Activated CD8-positive, alpha-beta memory T cell treated with anti-CD3 and anti-CD28 coated beads, Interleukin-2, amount 50 U/mL, for 4 hours (primary cell): ENCODE measurements around the gene RPS6KB1.
"Not testable (repeated sequence)": the region's sequence is repeated elsewhere in the genome, so short reads cannot be mapped to it uniquely, and the experiment has no call there.

Experiments used
- DNase-seq: peaks from one replicate; pipeline ENCODE4 v3.0.0-alpha.2; 2020

The RPS6KB1 gene

GRCh38 chr17:59872351-59872750 lies 20.6 kb upstream of the RPS6KB1 start:
- no peak for DNase-seq

- not testable (repeated sequence) for DNase-seq
Measured at GRCh38 chr17:59873414-59873813, 19.5 kb upstream of the RPS6KB1 start.

- DNase-seq, result no peak
Measured at GRCh38 chr17:59874376-59874775, 18.5 kb upstream of the RPS6KB1 start.

GRCh38 chr17:59876107-59876506 lies 16.8 kb upstream of the RPS6KB1 start:
- no peak for DNase-seq

- DNase-seq, result no peak
Measured at GRCh38 chr17:59877965-59878364, 15.0 kb upstream of the RPS6KB1 start.

- no peak for DNase-seq
Measured at GRCh38 chr17:59878624-59879023, 14.3 kb upstream of the RPS6KB1 start.

GRCh38 chr17:59884861-59885260 lies 8.1 kb upstream of the RPS6KB1 start:
- no peak for DNase-seq

GRCh38 chr17:59888145-59888750 lies 4.7 kb upstream of the RPS6KB1 start:
- DNase-seq, result no peak

- no peak for DNase-seq
Measured at GRCh38 chr17:59890720-59891119, 2.2 kb upstream of the RPS6KB1 start.

- no peak for DNase-seq
Measured at GRCh38 chr17:59892251-59892923, 534 bp upstream of the RPS6KB1 start.

GRCh38 chr17:59893676-59894100 lies 767 bp downstream of the RPS6KB1 start:
- no peak for DNase-seq

GRCh38 chr17:59897090-59897489 lies 4.2 kb downstream of the RPS6KB1 start:
- DNase-seq, result no peak

- DNase-seq, result no peak
Measured at GRCh38 chr17:59899099-59899498, 6.2 kb downstream of the RPS6KB1 start.

GRCh38 chr17:59901604-59902003 lies 8.7 kb downstream of the RPS6KB1 start:
- no peak for DNase-seq

- DNase-seq, result no peak
Measured at GRCh38 chr17:59903455-59903854, 10.5 kb downstream of the RPS6KB1 start.

- DNase-seq, result no peak
Measured at GRCh38 chr17:59907467-59907866, 14.5 kb downstream of the RPS6KB1 start.

GRCh38 chr17:59914274-59914854 lies 21.4 kb downstream of the RPS6KB1 start:
- no peak for DNase-seq

- DNase-seq, result no peak
Measured at GRCh38 chr17:59916446-59916845, 23.5 kb downstream of the RPS6KB1 start.

GRCh38 chr17:59920637-59921036 lies 27.7 kb downstream of the RPS6KB1 start:
- not testable (repeated sequence) for DNase-seq

GRCh38 chr17:59930121-59930520 lies 37.2 kb downstream of the RPS6KB1 start:
- DNase-seq, result not testable (repeated sequence)

GRCh38 chr17:59930768-59931167 lies 37.8 kb downstream of the RPS6KB1 start:
- DNase-seq, result not testable (repeated sequence)

GRCh38 chr17:59933317-59933716 lies 40.4 kb downstream of the RPS6KB1 start:
- DNase-seq, result not testable (repeated sequence)

- not testable (repeated sequence) for DNase-seq
Measured at GRCh38 chr17:59940697-59941096, 47.8 kb downstream of the RPS6KB1 start.

- DNase-seq, result no peak
Measured at GRCh38 chr17:59941131-59941530, 48.2 kb downstream of the RPS6KB1 start.
